Mucosa of descending colon (tissue), 3 donors: ENCODE results near the gene PLCG1. TPM values are rescaled to one million over a fixed set of nuclear protein-coding genes. Genes with fewer than 3 reads are reported as not detected.
A peak's percentile ranks its signal among the peaks of the same experiment; 100 is the strongest.

Experiments used
- ATAC-seq: fragments of 200-7000 bp; cut with Tn5 transposase; one replicate; pipeline ENCODE4 v1.9.1; 2020; ENCODE audit warnings: mild to moderate bottlenecking, moderate library complexity
- DNase-seq, 3 donors: peaks; one replicate each; pipeline ENCODE4 v3.0.0-alpha.2; 2020
- H3K36me3 ChIP-seq: fragments of 200-600 bp; one replicate; pipeline ENCODE4 v1.8.0; 2021; ENCODE audit warnings: low read depth, mild to moderate bottlenecking
- H3K4me1 ChIP-seq: fragments of 200-600 bp; one replicate; pipeline ENCODE4 v1.8.0; 2021; ENCODE audit warnings: low read depth, mild to moderate bottlenecking
- H3K4me3 ChIP-seq: fragments of 200-600 bp; one replicate; pipeline ENCODE4 v1.8.0; 2021; ENCODE audit warnings: mild to moderate bottlenecking
- H3K9me3 ChIP-seq: fragments of 200-600 bp; one replicate; pipeline ENCODE4 v1.8.0; 2021; ENCODE audit warnings: mild to moderate bottlenecking
- intact Hi-C, 2 donors: fragments of 100-400 bp; cut with DNase I in 1 of 2; cut with micrococcal nuclease in 1 of 2; formaldehyde crosslinking; loops; one replicate each; pipeline versions ENCODE4 v1.11.0 to v1.11.1; 2022; cut with DNase I, micrococcal nuclease
- total RNA-seq, 3 donors: library from RNA; stranded (reverse); fragmentation: NEBNext Ultra II Directional in 2 of 3; extraction: Animal tissue kit (Norgen Biotek cat#: 25700) in 2 of 3; gene quantifications; one replicate each; pipeline versions ENCODE4 v1.2.1 to v1.2.4, GENCODE V29; 2021 to 2023
- TF ChIP-seq, protein P1 (sequence below): fragments of 200-600 bp; IDR thresholded peaks from one replicate; pipeline ENCODE4 v1.8.0; 2022; ENCODE audit warnings: antibody characterized with exemption, mild to moderate bottlenecking
- donor health status: DM: no; HTN: no; CAD: no; lungs with moderate emphysema.
- donor health status: DM: no; HTN: no; CAD: no.
- donor health status: DM: no; HTN: yes; CAD: no.

The PLCG1 gene
- total RNA-seq, 3 donors from 2014 or later = 65.2 to 98.4 (median 85.4) TPM

DNA sequence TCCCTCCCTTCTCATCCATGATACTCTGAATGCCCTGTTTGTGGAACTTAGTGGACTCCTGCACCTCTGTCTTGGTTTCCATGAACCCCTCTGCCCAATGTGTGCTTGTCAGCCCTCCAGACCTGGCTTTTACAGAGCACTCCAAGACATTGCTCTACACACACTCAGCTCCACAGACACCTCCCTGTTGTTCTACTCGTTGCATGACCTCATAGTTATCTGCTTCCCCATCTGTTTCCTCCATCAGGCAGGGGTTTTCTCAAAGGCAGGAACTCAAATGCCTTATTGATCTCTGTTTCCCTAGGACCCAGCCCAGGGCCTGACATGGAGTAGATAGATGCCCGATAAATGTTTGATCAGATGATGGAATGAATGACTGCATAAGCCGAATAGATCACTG is 13.3 kb downstream of the PLCG1 start:
- intact Hi-C loops = no loop called here
- Histone ChIP-seq H3K4me1 (peaks cover 23% of the 10 kb centered on the region), H3K4me3 (no peak overlapping the region), H3K36me3 (no peaks in the 10 kb centered on the region), H3K9me3 (no peaks in the 10 kb centered on the region)
- DNase-seq = no peak
- peak; percentile 4 for ATAC-seq
- TF ChIP-seq, protein P1, sequence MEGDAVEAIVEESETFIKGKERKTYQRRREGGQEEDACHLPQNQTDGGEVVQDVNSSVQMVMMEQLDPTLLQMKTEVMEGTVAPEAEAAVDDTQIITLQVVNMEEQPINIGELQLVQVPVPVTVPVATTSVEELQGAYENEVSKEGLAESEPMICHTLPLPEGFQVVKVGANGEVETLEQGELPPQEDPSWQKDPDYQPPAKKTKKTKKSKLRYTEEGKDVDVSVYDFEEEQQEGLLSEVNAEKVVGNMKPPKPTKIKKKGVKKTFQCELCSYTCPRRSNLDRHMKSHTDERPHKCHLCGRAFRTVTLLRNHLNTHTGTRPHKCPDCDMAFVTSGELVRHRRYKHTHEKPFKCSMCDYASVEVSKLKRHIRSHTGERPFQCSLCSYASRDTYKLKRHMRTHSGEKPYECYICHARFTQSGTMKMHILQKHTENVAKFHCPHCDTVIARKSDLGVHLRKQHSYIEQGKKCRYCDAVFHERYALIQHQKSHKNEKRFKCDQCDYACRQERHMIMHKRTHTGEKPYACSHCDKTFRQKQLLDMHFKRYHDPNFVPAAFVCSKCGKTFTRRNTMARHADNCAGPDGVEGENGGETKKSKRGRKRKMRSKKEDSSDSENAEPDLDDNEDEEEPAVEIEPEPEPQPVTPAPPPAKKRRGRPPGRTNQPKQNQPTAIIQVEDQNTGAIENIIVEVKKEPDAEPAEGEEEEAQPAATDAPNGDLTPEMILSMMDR = no peak

DNA sequence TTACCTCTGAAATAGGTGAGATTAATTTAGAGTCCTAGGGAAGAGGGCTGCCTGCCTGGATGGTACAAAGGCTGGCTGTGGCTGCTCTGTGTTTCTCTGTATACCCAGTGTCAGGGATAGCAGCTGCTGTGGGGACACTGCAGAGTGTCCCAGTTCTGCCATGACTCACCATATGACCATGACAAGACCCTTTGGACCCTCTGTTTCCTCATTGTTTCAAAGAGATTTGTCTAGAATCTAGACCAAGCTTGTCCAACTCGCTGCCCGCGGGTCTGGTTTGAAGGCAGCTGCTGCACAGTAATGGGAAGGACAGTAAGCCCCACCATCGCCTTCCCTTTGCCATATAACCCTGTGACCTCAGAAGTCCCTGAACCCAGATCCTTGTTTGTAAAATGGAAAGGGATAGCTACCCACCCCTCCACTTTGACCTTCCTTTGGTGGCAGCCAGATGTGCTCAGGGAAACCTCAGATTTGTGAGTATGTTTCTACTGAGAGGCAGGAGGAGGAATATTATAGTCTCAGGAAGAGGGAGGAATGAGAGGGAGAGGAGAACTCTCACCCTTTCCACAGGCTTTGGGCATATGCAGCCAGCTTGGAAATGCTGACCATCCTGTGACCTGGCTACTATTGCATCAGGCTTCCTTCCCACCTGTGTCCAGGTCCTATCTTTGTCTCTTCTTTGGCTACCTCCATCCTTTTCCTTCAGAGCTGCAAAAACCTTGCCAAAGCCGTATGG is 14.0 kb downstream of the PLCG1 start:
- peaks cover 18% of the 10 kb centered on the region for H3K4me1 ChIP-seq

DNA sequence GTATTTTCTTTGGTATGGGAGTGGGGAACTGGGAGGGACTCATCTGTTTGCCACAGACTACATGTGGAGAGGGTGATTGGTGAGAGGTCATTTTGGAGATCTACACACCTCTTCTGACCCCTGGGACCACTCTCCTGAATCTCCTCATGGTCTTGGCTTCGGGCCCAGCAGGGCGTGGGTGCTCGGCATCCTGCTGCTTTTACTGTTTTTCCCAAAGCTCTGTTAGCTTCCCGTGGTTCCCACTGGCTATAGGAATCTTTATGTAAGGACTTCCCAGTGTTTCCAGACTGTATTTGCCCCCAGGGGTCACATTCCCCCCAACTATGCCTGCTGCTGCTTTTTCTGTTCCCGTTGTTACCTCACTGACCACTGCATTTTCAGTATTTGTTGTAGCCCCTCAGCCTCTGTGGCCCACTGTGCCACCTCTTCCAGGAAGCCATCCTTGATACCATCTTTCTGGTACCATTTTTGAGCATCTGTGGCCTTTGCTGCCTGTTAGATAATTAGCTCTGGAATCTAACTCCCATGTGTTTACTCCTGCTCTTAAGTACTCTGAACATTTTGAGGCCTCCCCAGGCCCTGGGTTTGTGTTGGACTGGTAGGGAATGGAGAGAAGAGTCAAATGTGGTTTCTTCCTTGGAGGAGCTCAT is 14.9 kb downstream of the PLCG1 start:
- no peak overlapping the region for H3K4me3 ChIP-seq
- intact Hi-C loops = no loop called here
- DNase-seq (no peak), ATAC-seq (no peak)
- H3K36me3 ChIP-seq = no peaks in the 10 kb centered on the region
- no peaks in the 10 kb centered on the region for H3K9me3 ChIP-seq
- TF ChIP-seq, protein P1 = no peak
- peaks cover 21% of the 10 kb centered on the region for H3K4me1 ChIP-seq

More for the DNA sequence above, 14.0 kb downstream of the PLCG1 start:
- H3K4me3 ChIP-seq = no peak overlapping the region
- TF ChIP-seq, protein P1 = no peak
- no peaks in the 10 kb centered on the region for H3K9me3 ChIP-seq
- H3K36me3 ChIP-seq = no peaks in the 10 kb centered on the region
- DNase-seq (no peak), ATAC-seq (no peak)
- intact Hi-C loops = no loop called here

DNA sequence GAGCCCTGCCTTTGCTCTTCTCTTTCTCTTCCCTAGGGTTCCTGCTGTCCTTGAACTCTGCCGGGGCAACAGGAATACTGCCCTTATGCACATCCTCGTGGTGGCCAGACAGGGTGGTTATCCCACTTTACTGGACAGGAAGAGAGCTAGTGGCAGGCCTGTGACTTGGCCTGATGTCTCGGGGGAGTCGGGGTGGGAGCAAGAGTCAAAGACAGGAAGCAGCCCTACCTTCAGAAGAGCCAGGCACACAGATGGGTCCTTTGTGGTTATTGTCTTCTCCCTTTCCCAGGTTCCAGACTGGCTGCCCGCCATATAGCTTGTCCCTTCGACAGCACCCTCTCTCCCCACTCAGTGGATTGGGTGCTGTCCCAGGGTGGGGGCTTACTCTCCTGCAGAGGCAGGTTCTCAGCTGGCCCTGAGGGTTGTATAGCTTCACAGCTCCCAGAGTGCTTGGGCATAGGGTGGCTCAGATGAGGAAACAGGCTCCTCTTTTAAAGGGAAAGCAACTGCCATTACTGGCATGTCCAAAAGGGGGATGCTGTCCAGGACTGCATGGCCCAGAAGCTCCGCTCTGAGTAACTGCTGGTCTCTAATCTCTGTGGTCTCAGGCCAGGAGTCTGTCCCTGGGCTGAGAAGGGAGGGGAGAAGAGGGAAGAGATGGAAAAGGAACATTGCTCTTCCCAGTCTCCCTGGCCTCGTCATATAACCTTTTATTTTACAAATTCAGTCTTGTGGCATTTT is 17.3 kb downstream of the PLCG1 start:
- no peak for ATAC-seq
- H3K4me1 ChIP-seq = peaks cover 14% of the 10 kb centered on the region
- H3K4me3 ChIP-seq = no peak overlapping the region
- no peak for DNase-seq
- no peaks in the 10 kb centered on the region for H3K9me3 ChIP-seq
- intact Hi-C loops = no loop called here
- H3K36me3 ChIP-seq = no peaks in the 10 kb centered on the region
- TF ChIP-seq, protein P1 = no peak

DNA sequence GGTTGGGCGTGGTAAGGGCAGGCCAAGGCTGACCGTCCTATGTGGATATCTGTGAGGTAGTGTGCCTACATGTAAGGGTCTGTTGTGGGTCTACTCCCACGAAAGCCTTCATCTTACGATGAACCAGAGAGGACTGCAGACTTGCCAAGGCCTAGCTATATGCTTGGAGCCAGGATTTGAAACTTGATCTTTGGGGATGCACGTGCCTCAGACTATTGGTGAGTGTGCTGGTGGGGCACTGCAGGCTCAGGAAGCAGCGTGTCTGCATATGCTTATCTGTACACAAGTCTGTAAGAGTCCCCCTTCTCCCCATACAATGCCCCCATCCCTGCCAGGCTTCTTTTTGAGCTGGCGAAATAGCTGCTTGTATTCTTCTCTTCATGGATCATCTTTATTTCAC is 17.9 kb downstream of the PLCG1 start:
- no peaks in the 10 kb centered on the region for H3K9me3 ChIP-seq
- intact Hi-C loops = no loop called here

More for the DNA sequence above, 17.9 kb downstream of the PLCG1 start:
- no peak overlapping the region for H3K4me3 ChIP-seq
- H3K36me3 ChIP-seq = no peaks in the 10 kb centered on the region
- no peak for ATAC-seq
- no peak for DNase-seq
- H3K4me1 ChIP-seq = peaks cover 8% of the 10 kb centered on the region
- TF ChIP-seq, protein P1 = no peak
